GM23338 (cell line): ENCODE data around the gene PAK4. TPM values are rescaled to one million over a fixed set of nuclear protein-coding genes. Genes with fewer than 3 reads are reported as not detected.

Experiments
- ATAC-seq: fragments of 200-7000 bp; cut with Tn5 transposase; 3 replicates; pipeline ENCODE4 v1.9.1; 2020
- DNase-seq: peaks from one replicate; pipeline ENCODE4 v3.0.0-alpha.2; 2015; ENCODE audit warnings: low spot score
- H2AFZ ChIP-seq: fragments of 200-600 bp; sonication (generic); 2 replicates; pipeline ENCODE4 v1.8.0; 2016; ENCODE audit warnings: antibody characterized with exemption, mild to moderate bottlenecking, moderate library complexity
- H3F3A ChIP-seq: fragments of 200-600 bp; sonication (generic); replicated peaks from 2 replicates; pipeline ENCODE4 v1.8.0; 2017; ENCODE audit warnings: antibody characterized with exemption, mixed run types, low read depth
- H3K27ac ChIP-seq: fragments of 200-600 bp; sonication (generic); 2 replicates; pipeline ENCODE4 v1.6.1; 2016; ENCODE audit warnings: low read depth
- H3K27me3 ChIP-seq: fragments of 200-600 bp; sonication (generic); 2 replicates; pipeline ENCODE4 v1.8.0; 2016; ENCODE audit warnings: mild to moderate bottlenecking, mixed run types, moderate library complexity; ENCODE audit not compliant: insufficient read depth
- H3K36me3 ChIP-seq: fragments of 200-600 bp; sonication (generic); 2 replicates; pipeline ENCODE4 v1.8.0; 2016; ENCODE audit warnings: mild to moderate bottlenecking; ENCODE audit not compliant: insufficient read depth
- H3K4me1 ChIP-seq: fragments of 200-600 bp; sonication (generic); 2 replicates; pipeline ENCODE4 v1.8.0; 2016; ENCODE audit warnings: mild to moderate bottlenecking, moderate library complexity; ENCODE audit not compliant: insufficient read depth
- H3K4me2 ChIP-seq: fragments of 200-600 bp; sonication (generic); 2 replicates; pipeline ENCODE4 v1.7.1; 2017; ENCODE audit warnings: mixed run types
- H3K4me3 ChIP-seq: fragments of 200-600 bp; sonication (generic); 2 replicates; pipeline ENCODE4 v1.6.1; 2016; ENCODE audit warnings: mixed run types
- H3K79me2 ChIP-seq: fragments of 200-600 bp; sonication (generic); replicated peaks from 2 replicates; pipeline ENCODE4 v1.8.0; 2017; ENCODE audit warnings: mild to moderate bottlenecking; ENCODE audit not compliant: insufficient read depth
- H3K9me2 ChIP-seq: fragments of 200-600 bp; sonication (generic); 2 replicates; pipeline ENCODE4 v1.8.0; 2017; ENCODE audit not compliant: insufficient read depth
- H4K20me1 ChIP-seq: fragments of 200-600 bp; sonication (generic); replicated peaks from 2 replicates; pipeline ENCODE4 v1.8.0; 2017; ENCODE audit warnings: mild to moderate bottlenecking; ENCODE audit not compliant: insufficient read depth
- H3K27ac Mint-ChIP-seq: 2 replicates; pipeline ENCODE4 v1.8.0; 2020; ENCODE audit warnings: inconsistent platforms, mild to moderate bottlenecking, moderate library complexity, mixed read lengths
- H3K27me3 Mint-ChIP-seq: 3 replicates; pipeline ENCODE4 v1.8.0; 2022; ENCODE audit warnings: low read depth, mild to moderate bottlenecking, moderate library complexity, mixed read lengths, inconsistent platforms; ENCODE audit not compliant: insufficient read depth, poor library complexity
- H3K36me3 Mint-ChIP-seq: 3 replicates; pipeline ENCODE4 v1.8.0; 2021; ENCODE audit warnings: low read depth, mild to moderate bottlenecking, inconsistent platforms, moderate library complexity, mixed read lengths
- H3K4me1 Mint-ChIP-seq: 3 replicates; pipeline ENCODE4 v1.8.0; 2020; ENCODE audit warnings: mild to moderate bottlenecking, inconsistent platforms, mixed read lengths
- H3K4me3 Mint-ChIP-seq: 3 replicates; pipeline ENCODE4 v1.8.0; 2021; ENCODE audit warnings: moderate library complexity, mild to moderate bottlenecking, inconsistent platforms, mixed read lengths
- H3K9me3 Mint-ChIP-seq: 3 replicates; pipeline ENCODE4 v1.8.0; 2020; ENCODE audit warnings: moderate library complexity, mild to moderate bottlenecking, inconsistent platforms, mixed read lengths
- CREB1 ChIP-seq: fragments of 250-450 bp; sonication (Bioruptor Pico); IDR thresholded peaks from 2 replicates; pipeline ENCODE4 v1.5.0; 2020; ENCODE audit warnings: low read depth, mild to moderate bottlenecking, moderate library complexity
- ETS1 ChIP-seq: IDR thresholded peaks from 2 replicates; pipeline ENCODE4 v1.6.1; 2016; ENCODE audit warnings: antibody characterized with exemption
- EZH2 ChIP-seq: fragments of 200-600 bp; sonication (generic); IDR thresholded peaks from one replicate; pipeline ENCODE4 v1.8.0; 2017; ENCODE audit warnings: antibody characterized with exemption, mild to moderate bottlenecking, low read depth; ENCODE audit not compliant: unreplicated experiment
- EZH2phosphoT487 ChIP-seq: fragments of 200-600 bp; sonication (generic); IDR thresholded peaks from one replicate; pipeline ENCODE4 v1.8.1; 2018; ENCODE audit warnings: antibody characterized with exemption; ENCODE audit not compliant: unreplicated experiment
- JUNB ChIP-seq: IDR thresholded peaks from one replicate; pipeline ENCODE4 v1.6.1; 2016; ENCODE audit warnings: antibody characterized with exemption; ENCODE audit not compliant: unreplicated experiment
- NANOG ChIP-seq: IDR thresholded peaks from 2 replicates; pipeline ENCODE4 v1.6.1; 2016; ENCODE audit warnings: antibody characterized with exemption, borderline replicate concordance
- POLR2AphosphoS5 ChIP-seq: IDR thresholded peaks from 2 replicates; pipeline ENCODE4 v1.6.1; 2016; ENCODE audit warnings: antibody characterized with exemption, low read depth
- REST ChIP-seq: IDR thresholded peaks from one replicate; pipeline ENCODE4 v1.6.1; 2018; ENCODE audit warnings: antibody characterized with exemption; ENCODE audit not compliant: unreplicated experiment
- STAT1 ChIP-seq: IDR thresholded peaks from one replicate; pipeline ENCODE4 v1.6.1; 2016; ENCODE audit warnings: antibody characterized with exemption; ENCODE audit not compliant: unreplicated experiment
- ZNF114 ChIP-seq: fragments of 250-450 bp; sonication (Bioruptor Pico); IDR thresholded peaks from 2 replicates; pipeline ENCODE4 v1.5.0; 2020; ENCODE audit warnings: mild to moderate bottlenecking, moderate library complexity
- ZNF331 ChIP-seq: fragments of 250-450 bp; sonication (Bioruptor Pico); IDR thresholded peaks from 2 replicates; pipeline ENCODE4 v1.5.0; 2020; ENCODE audit warnings: low read depth, mild to moderate bottlenecking, moderate library complexity
- polyA plus RNA-seq: library from polyadenylated mRNA; unstranded; fragments of >200 nt; fragmentation: Nextera tagmentation; extraction: Ambion mirVana; gene quantifications from 2 replicates; pipeline ENCODE4 v1.2.1, GENCODE V29; 2016
- total RNA-seq: library from RNA; depleted of rRNA; stranded (reverse); fragments of >200 nt; shearing (Covaris generic); gene quantifications from 2 replicates; pipeline ENCODE4 v1.2.3, GENCODE V29; 2014
- TF ChIP-seq, protein P1 (sequence below): fragments of 250-450 bp; sonication (Bioruptor Pico); IDR thresholded peaks from 2 replicates; pipeline ENCODE4 v1.5.0; 2020; ENCODE audit warnings: mild to moderate bottlenecking, moderate library complexity
- TF ChIP-seq, protein P2 (sequence below), 2 experiments: fragments of 200-600 bp in 1 of 2; sonication (generic) in 1 of 2; conservative IDR thresholded peaks; 2 replicates each; pipeline versions ENCODE4 v1.5.1 to v1.6.1; 2016 to 2017; ENCODE audit warnings: antibody characterized with exemption in 2 of 2, low read depth in 2 of 2, mild to moderate bottlenecking in 2 of 2, moderate library complexity in 1 of 2

Gene PAK4
- total and polyA plus RNA-seq, 2 experiments from 2014 or later: 28.7 to 35.4 TPM

DNA sequence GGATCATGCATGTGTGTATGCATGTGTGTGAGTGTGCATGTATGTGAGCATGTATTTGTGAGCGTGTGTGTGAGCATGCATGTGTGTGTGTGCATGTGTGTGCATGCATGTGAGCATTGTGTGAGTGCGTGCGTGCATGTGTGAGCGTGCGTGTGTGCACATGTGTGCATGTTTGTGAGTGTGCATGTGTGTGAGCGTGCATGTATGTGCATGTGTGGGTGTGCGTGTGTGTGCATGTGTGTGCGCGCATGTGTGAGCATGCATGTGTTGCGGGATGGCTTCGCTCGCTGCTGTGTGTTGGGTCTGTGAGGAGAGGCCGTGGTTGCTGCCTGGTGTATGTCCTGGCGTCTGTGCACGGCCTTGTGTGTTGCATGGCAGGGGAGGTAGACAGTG, 32.4 kb downstream of the PAK4 start:
- no peaks in the 10 kb centered on the region for H3F3A ChIP-seq
- no peaks in the 10 kb centered on the region for H3K9me2 ChIP-seq
- ATAC-seq (no peak), DNase-seq (no peak)
- no peak overlapping the region for H3K27ac ChIP-seq
- H3K4me2 ChIP-seq: no peak overlapping the region
- H3K27me3 ChIP-seq: no peaks in the 10 kb centered on the region
- H3K4me3 Mint-ChIP-seq: no peak overlapping the region
- no peak overlapping the region for H2AFZ ChIP-seq
- peaks cover 47% of the 10 kb centered on the region for H3K4me1 Mint-ChIP-seq
- H3K4me1 ChIP-seq: peaks cover 17% of the 10 kb centered on the region
- no peaks in the 10 kb centered on the region for H3K36me3 ChIP-seq
- H3K79me2 ChIP-seq: peaks cover 38% of the 10 kb centered on the region
- TF ChIP-seq EZH2 (no peak), ZNF331 (CRISPR knock-in tag) (no peak), ZNF114 (no peak), POLR2AphosphoS5 (no peak), JUNB (no peak), REST (no peak), STAT1 (no peak), ETS1 (no peak), EZH2phosphoT487 (no peak), NANOG (no peak), CREB1 (CRISPR knock-in tag) (no peak)
- TF ChIP-seq, protein P1, sequence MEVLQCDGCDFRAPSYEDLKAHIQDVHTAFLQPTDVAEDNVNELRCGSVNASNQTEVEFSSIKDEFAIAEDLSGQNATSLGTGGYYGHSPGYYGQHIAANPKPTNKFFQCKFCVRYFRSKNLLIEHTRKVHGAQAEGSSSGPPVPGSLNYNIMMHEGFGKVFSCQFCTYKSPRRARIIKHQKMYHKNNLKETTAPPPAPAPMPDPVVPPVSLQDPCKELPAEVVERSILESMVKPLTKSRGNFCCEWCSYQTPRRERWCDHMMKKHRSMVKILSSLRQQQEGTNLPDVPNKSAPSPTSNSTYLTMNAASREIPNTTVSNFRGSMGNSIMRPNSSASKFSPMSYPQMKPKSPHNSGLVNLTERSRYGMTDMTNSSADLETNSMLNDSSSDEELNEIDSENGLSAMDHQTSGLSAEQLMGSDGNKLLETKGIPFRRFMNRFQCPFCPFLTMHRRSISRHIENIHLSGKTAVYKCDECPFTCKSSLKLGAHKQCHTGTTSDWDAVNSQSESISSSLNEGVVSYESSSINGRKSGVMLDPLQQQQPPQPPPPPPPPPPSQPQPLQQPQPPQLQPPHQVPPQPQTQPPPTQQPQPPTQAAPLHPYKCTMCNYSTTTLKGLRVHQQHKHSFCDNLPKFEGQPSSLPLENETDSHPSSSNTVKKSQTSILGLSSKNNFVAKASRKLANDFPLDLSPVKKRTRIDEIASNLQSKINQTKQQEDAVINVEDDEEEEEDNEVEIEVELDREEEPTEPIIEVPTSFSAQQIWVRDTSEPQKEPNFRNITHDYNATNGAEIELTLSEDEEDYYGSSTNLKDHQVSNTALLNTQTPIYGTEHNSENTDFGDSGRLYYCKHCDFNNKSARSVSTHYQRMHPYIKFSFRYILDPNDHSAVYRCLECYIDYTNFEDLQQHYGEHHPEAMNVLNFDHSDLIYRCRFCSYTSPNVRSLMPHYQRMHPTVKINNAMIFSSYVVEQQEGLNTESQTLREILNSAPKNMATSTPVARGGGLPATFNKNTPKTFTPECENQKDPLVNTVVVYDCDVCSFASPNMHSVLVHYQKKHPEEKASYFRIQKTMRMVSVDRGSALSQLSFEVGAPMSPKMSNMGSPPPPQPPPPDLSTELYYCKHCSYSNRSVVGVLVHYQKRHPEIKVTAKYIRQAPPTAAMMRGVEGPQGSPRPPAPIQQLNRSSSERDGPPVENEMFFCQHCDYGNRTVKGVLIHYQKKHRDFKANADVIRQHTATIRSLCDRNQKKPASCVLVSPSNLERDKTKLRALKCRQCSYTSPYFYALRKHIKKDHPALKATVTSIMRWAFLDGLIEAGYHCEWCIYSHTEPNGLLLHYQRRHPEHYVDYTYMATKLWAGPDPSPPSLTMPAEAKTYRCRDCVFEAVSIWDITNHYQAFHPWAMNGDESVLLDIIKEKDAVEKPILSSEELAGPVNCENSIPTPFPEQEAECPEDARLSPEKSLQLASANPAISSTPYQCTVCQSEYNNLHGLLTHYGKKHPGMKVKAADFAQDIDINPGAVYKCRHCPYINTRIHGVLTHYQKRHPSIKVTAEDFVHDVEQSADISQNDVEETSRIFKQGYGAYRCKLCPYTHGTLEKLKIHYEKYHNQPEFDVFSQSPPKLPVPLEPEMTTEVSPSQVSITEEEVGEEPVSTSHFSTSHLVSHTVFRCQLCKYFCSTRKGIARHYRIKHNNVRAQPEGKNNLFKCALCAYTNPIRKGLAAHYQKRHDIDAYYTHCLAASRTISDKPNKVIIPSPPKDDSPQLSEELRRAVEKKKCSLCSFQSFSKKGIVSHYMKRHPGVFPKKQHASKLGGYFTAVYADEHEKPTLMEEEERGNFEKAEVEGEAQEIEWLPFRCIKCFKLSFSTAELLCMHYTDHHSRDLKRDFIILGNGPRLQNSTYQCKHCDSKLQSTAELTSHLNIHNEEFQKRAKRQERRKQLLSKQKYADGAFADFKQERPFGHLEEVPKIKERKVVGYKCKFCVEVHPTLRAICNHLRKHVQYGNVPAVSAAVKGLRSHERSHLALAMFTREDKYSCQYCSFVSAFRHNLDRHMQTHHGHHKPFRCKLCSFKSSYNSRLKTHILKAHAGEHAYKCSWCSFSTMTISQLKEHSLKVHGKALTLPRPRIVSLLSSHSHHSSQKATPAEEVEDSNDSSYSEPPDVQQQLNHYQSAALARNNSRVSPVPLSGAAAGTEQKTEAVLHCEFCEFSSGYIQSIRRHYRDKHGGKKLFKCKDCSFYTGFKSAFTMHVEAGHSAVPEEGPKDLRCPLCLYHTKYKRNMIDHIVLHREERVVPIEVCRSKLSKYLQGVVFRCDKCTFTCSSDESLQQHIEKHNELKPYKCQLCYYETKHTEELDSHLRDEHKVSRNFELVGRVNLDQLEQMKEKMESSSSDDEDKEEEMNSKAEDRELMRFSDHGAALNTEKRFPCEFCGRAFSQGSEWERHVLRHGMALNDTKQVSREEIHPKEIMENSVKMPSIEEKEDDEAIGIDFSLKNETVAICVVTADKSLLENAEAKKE (CRISPR knock-in tag): no peak
- TF ChIP-seq, protein P2, sequence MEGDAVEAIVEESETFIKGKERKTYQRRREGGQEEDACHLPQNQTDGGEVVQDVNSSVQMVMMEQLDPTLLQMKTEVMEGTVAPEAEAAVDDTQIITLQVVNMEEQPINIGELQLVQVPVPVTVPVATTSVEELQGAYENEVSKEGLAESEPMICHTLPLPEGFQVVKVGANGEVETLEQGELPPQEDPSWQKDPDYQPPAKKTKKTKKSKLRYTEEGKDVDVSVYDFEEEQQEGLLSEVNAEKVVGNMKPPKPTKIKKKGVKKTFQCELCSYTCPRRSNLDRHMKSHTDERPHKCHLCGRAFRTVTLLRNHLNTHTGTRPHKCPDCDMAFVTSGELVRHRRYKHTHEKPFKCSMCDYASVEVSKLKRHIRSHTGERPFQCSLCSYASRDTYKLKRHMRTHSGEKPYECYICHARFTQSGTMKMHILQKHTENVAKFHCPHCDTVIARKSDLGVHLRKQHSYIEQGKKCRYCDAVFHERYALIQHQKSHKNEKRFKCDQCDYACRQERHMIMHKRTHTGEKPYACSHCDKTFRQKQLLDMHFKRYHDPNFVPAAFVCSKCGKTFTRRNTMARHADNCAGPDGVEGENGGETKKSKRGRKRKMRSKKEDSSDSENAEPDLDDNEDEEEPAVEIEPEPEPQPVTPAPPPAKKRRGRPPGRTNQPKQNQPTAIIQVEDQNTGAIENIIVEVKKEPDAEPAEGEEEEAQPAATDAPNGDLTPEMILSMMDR (conservative IDR thresholded peaks at IDR 0.05; ENCODE audit: low read depth in 2 of 2): no peak
- H4K20me1 ChIP-seq: peaks cover 5% of the 10 kb centered on the region; the same call in 1 of the 2 replicates
- no peak overlapping the region for H3K4me3 ChIP-seq
- H3K9me3 Mint-ChIP-seq: no peaks in the 10 kb centered on the region; the same call in 1 of the 3 replicates
- peaks cover 11% of the 10 kb centered on the region for H3K27me3 Mint-ChIP-seq
- H3K27ac Mint-ChIP-seq: peak overlapping the region; percentile 30; the same call in 1 of the 2 replicates
- H3K36me3 Mint-ChIP-seq: no peaks in the 10 kb centered on the region; the same call in 1 of the 3 replicates
